H1 (cell line): ENCODE results near the gene DCHS1. TPM values are rescaled to one million over a fixed set of nuclear protein-coding genes. Genes with fewer than 3 reads are reported as not detected.

Source experiments
- CTCF ChIA-PET: fragments of 300-600 bp; sonication (Branson Sonifier 250); formaldehyde crosslinking; loops from one replicate; lab custom pipeline; 2021; ENCODE audit not compliant: partially characterized antibody; lab: Charles Lee
- POLR2A ChIA-PET: fragments of 300-600 bp; sonication (Branson Sonifier 250); formaldehyde crosslinking; loops from one replicate; lab custom pipeline; 2021; ENCODE audit warnings: inconsistent platforms; ENCODE audit not compliant: partially characterized antibody; lab: Charles Lee
- DNase-seq, 2 experiments: peaks; one replicate each; pipeline versions ENCODE4 v3.0.0 to v3.0.0-alpha.2; 2010 to 2022; ENCODE audit warnings: low spot score in 2 of 2, low read depth in 1 of 2, mixed read lengths in 1 of 2
- FAIRE-seq: peaks from 2 replicates; lab custom pipeline; 2011; peaks lifted over from hg19 to GRCh38; lab: Jason Lieb, UNC
- H2AFZ ChIP-seq: 2 replicates; pipeline ENCODE4 v1.8.1; 2012; ENCODE audit warnings: low read length, inconsistent platforms
- H2AK5ac ChIP-seq: 2 replicates; pipeline ENCODE4 v1.6.1; 2013; ENCODE audit warnings: low read depth, low read length
- H2BK120ac ChIP-seq: replicated peaks from 2 replicates; pipeline ENCODE3; 2013; ENCODE audit warnings: low read depth, low read length, inconsistent platforms
- H2BK12ac ChIP-seq: 2 replicates; pipeline ENCODE4 v1.6.1; 2013; ENCODE audit warnings: low read depth, low read length
- H2BK15ac ChIP-seq: 2 replicates; pipeline ENCODE4 v1.6.1; 2013; ENCODE audit warnings: low read length
- H2BK20ac ChIP-seq: 2 replicates; pipeline ENCODE4 v1.6.1; 2013; ENCODE audit warnings: low read length
- H2BK5ac ChIP-seq: 2 replicates; pipeline ENCODE4 v1.6.1; 2013; ENCODE audit warnings: low read depth, low read length
- H3K14ac ChIP-seq: 2 replicates; pipeline ENCODE4 v1.6.1; 2013; ENCODE audit warnings: inconsistent platforms; ENCODE audit not compliant: insufficient read length
- H3K18ac ChIP-seq: 2 replicates; pipeline ENCODE4 v1.6.1; 2013; ENCODE audit warnings: low read length; ENCODE audit errors: extremely low read depth
- H3K23ac ChIP-seq: 2 replicates; pipeline ENCODE4 v1.6.1; 2013; ENCODE audit warnings: inconsistent platforms; ENCODE audit not compliant: insufficient read length
- H3K23me2 ChIP-seq: 2 replicates; pipeline ENCODE4 v1.6.1; 2013; ENCODE audit warnings: low read depth, low read length
- H3K27ac ChIP-seq: 2 replicates; pipeline ENCODE4 v1.6.1; 2011; ENCODE audit warnings: low read depth, low read length, inconsistent platforms
- H3K27me3 ChIP-seq, 4 experiments: replicated peaks in 1 of 4; 1 replicate in 1 of 4; 2 replicates in 3 of 4; pipeline versions ENCODE4 v1.6.1 to v1.8.1; 2011 to 2013; ENCODE audit warnings: low read length in 3 of 4, mild to moderate bottlenecking in 3 of 4, inconsistent platforms in 2 of 4, mixed read lengths in 2 of 4, moderate library complexity in 1 of 4; ENCODE audit not compliant: control insufficient read depth in 3 of 4, insufficient read depth in 3 of 4; ENCODE audit errors: extremely low read depth in 1 of 4
- H3K36me3 ChIP-seq, 4 experiments: 2 replicates each; pipeline versions ENCODE4 v1.6.1 to v1.8.1; 2011 to 2013; ENCODE audit warnings: mild to moderate bottlenecking in 4 of 4, low read length in 3 of 4, moderate library complexity in 2 of 4, control low read depth in 1 of 4, inconsistent platforms in 1 of 4; ENCODE audit not compliant: insufficient read depth in 4 of 4, control insufficient read depth in 2 of 4
- H3K4ac ChIP-seq: replicated peaks from 2 replicates; pipeline ENCODE3; 2013; ENCODE audit warnings: low read length, low read depth, mixed read lengths, inconsistent platforms; ENCODE audit not compliant: insufficient read length
- H3K4me1 ChIP-seq, 4 experiments: replicated peaks in 1 of 4; 1 replicate in 1 of 4; 2 replicates in 3 of 4; pipeline versions ENCODE4 v1.6.1 to v1.8.1; 2011 to 2013; ENCODE audit warnings: low read length in 3 of 4, inconsistent platforms in 2 of 4, mixed read lengths in 1 of 4; ENCODE audit not compliant: insufficient read depth in 4 of 4, control insufficient read depth in 3 of 4
- H3K4me2 ChIP-seq, 2 experiments: 2 replicates each; pipeline versions ENCODE4 v1.6.1 to v1.8.1; 2011 to 2013; ENCODE audit warnings: low read depth in 2 of 2, low read length in 2 of 2, control low read depth in 1 of 2, inconsistent platforms in 1 of 2, mild to moderate bottlenecking in 1 of 2; ENCODE audit not compliant: insufficient read depth in 1 of 2
- H3K4me3 ChIP-seq, 4 experiments: fragments of 200-600, 300-600 bp in 1 of 4; sonication (generic), shearing (Covaris generic), sonication (Bioruptor Twin) in 1 of 4; 2 replicates each; pipeline versions ENCODE4 v1.5.1 to v1.8.1; 2011 to 2016; ENCODE audit warnings: low read length in 4 of 4, low read depth in 3 of 4, control low read depth in 2 of 4, inconsistent platforms in 2 of 4, mild to moderate bottlenecking in 2 of 4, mixed read lengths in 1 of 4, moderate library complexity in 1 of 4; ENCODE audit not compliant: insufficient read depth in 2 of 4; ENCODE audit errors: extremely low read depth in 1 of 4
- H3K56ac ChIP-seq: replicated peaks from 2 replicates; pipeline ENCODE3; 2013; ENCODE audit warnings: low read depth, mild to moderate bottlenecking, mixed read lengths, low read length, inconsistent platforms; ENCODE audit not compliant: insufficient read length
- H3K79me1 ChIP-seq: 2 replicates; pipeline ENCODE4 v1.6.1; 2013; ENCODE audit warnings: low read depth, low read length, control low read depth
- H3K79me2 ChIP-seq, 2 experiments: 2 replicates each; pipeline versions ENCODE4 v1.6.1 to v1.8.1; 2012 to 2013; ENCODE audit warnings: low read length in 2 of 2, mild to moderate bottlenecking in 2 of 2, inconsistent platforms in 1 of 2; ENCODE audit not compliant: insufficient read depth in 2 of 2, control insufficient read depth in 1 of 2
- H3K9ac ChIP-seq, 4 experiments: replicated peaks in 1 of 4; 1 replicate in 1 of 4; 2 replicates in 3 of 4; pipeline versions ENCODE4 v1.6.1 to v1.8.1; 2011 to 2013; ENCODE audit warnings: low read depth in 3 of 4, low read length in 3 of 4, control low read depth in 2 of 4, mild to moderate bottlenecking in 2 of 4, moderate library complexity in 2 of 4, inconsistent platforms in 1 of 4; ENCODE audit errors: extremely low read depth in 1 of 4
- H3K9me3 ChIP-seq, 2 experiments: 2 replicates each; pipeline versions ENCODE4 v1.6.1 to v1.8.1; 2012 to 2013; ENCODE audit warnings: mild to moderate bottlenecking in 2 of 2, moderate library complexity in 2 of 2, control low read depth in 1 of 2, inconsistent platforms in 1 of 2, low read depth in 1 of 2, low read length in 1 of 2, mixed read lengths in 1 of 2; ENCODE audit not compliant: insufficient read depth in 2 of 2
- H4K20me1 ChIP-seq, 2 experiments: replicated peaks in 1 of 2; 2 replicates each; pipeline versions ENCODE3 to v1.8.1; 2011 to 2013; ENCODE audit warnings: inconsistent platforms in 2 of 2, low read length in 2 of 2, mild to moderate bottlenecking in 1 of 2; ENCODE audit not compliant: insufficient read depth in 2 of 2, control insufficient read depth in 1 of 2
- H4K5ac ChIP-seq: 2 replicates; pipeline ENCODE4 v1.6.1; 2013; ENCODE audit warnings: low read length, low read depth, mixed read lengths, inconsistent platforms; ENCODE audit not compliant: insufficient read length
- H4K8ac ChIP-seq: 2 replicates; pipeline ENCODE4 v1.8.0; 2013; ENCODE audit warnings: mild to moderate bottlenecking, moderate library complexity, low read length, inconsistent platforms; ENCODE audit not compliant: insufficient read depth; ENCODE audit errors: extremely low read depth
- H4K91ac ChIP-seq: replicated peaks from 2 replicates; pipeline ENCODE3; 2013; ENCODE audit warnings: low read length, mixed read lengths, inconsistent platforms; ENCODE audit not compliant: insufficient read length
- BCL11A ChIP-seq, 2 experiments: IDR thresholded peaks; one replicate each; pipeline ENCODE4 v1.6.1; 2011; ENCODE audit warnings: low read depth in 2 of 2, low read length in 2 of 2, mild to moderate bottlenecking in 2 of 2
- CBX5 ChIP-seq: fragments of 300-800, 300-1000 bp; sonication (generic); IDR thresholded peaks from 2 replicates; pipeline ENCODE4 v1.7.1; 2016; ENCODE audit warnings: antibody characterized with exemption, low read length, low read depth
- FOSL1 ChIP-seq: IDR thresholded peaks from 2 replicates; pipeline ENCODE4 v1.6.1; 2011; ENCODE audit warnings: mild to moderate bottlenecking, low read depth, low read length, moderate library complexity; ENCODE audit not compliant: insufficient read depth
- NANOG ChIP-seq: IDR thresholded peaks from 2 replicates; pipeline ENCODE4 v1.6.1; 2011; ENCODE audit warnings: low read length, low read depth, mild to moderate bottlenecking, inconsistent platforms; ENCODE audit not compliant: insufficient read depth, poor library complexity, severe bottlenecking
- POLR2A ChIP-seq, 2 experiments: IDR thresholded peaks; 1 replicate in 1 of 2; 2 replicates in 1 of 2; pipeline ENCODE4 v1.6.1; 2011; ENCODE audit warnings: low read depth in 2 of 2, low read length in 2 of 2, mild to moderate bottlenecking in 2 of 2; ENCODE audit errors: control extremely low read depth in 1 of 2
- POLR2AphosphoS5 ChIP-seq: IDR thresholded peaks from 2 replicates; pipeline ENCODE4 v1.6.1; 2011; ENCODE audit warnings: low read depth, low read length
- RBBP5 ChIP-seq: IDR thresholded peaks from 2 replicates; pipeline ENCODE4 v1.7.1; 2012; ENCODE audit warnings: low read depth, mild to moderate bottlenecking, inconsistent platforms, low read length, moderate library complexity, borderline replicate concordance
- SAP30 ChIP-seq: fragments of 300-600 bp; sonication (generic); IDR thresholded peaks from 2 replicates; pipeline ENCODE4 v1.7.1; 2012; ENCODE audit warnings: low read length, moderate library complexity, mild to moderate bottlenecking, inconsistent platforms; ENCODE audit not compliant: insufficient read depth, insufficient replicate concordance
- SUZ12 ChIP-seq: fragments of 200-600 bp; sonication (generic); IDR thresholded peaks from 2 replicates; pipeline ENCODE4 v1.6.1; 2012; ENCODE audit warnings: mild to moderate bottlenecking, inconsistent platforms, low read length, moderate library complexity, mixed read lengths
- USF2 ChIP-seq: IDR thresholded peaks from 2 replicates; pipeline ENCODE4 v1.6.1; 2011; ENCODE audit warnings: low read length, improper control_type of control experiment
- YY1 ChIP-seq: IDR thresholded peaks from 2 replicates; pipeline ENCODE4 v1.6.1; 2011; ENCODE audit warnings: low read depth, mild to moderate bottlenecking, low read length
- WGBS, 2 experiments: shearing (Covaris generic) in 1 of 2; methylation state at CpG; one replicate each; pipeline versions ENCODE4 v1.1.6 to v1.1.7; 2013 to 2015; ENCODE audit warnings: low lambda C conversion rate in 2 of 2, mixed read lengths in 2 of 2, inconsistent platforms in 1 of 2, low coverage in 1 of 2, missing lambda C conversion rate in 1 of 2; ENCODE audit not compliant: insufficient replicate concordance in 2 of 2, insufficient coverage in 1 of 2, insufficient read length in 1 of 2; ENCODE audit errors: extremely low coverage in 1 of 2, missing lambda C conversion rate in 1 of 2; 5-methylcytosine and 5-hydroxymethylcytosine counted together
- polyA plus RNA-seq, 7 experiments: library from polyadenylated mRNA; depleted of rRNA in 3 of 7; stranded (reverse) in 5 of 7; unstranded in 2 of 7; fragments of >200 nt in 5 of 7; fragments of 200-250 nt in 2 of 7; gene quantifications; 1 replicate in 5 of 7; 2 replicates in 1 of 7; 4 replicates in 1 of 7; pipeline versions ENCODE4 v1.2.1 to v1.2.3, GENCODE V29; 2011 to 2013; ENCODE audit warnings: missing spikeins in 2 of 7, mixed read lengths in 2 of 7
- total RNA-seq: library from RNA; stranded (reverse); fragmentation: NEBNext Ultra II Directional; extraction: Animal tissue kit (Norgen Biotek cat#: 25700); gene quantifications from 2 replicates; pipeline ENCODE4 v1.2.1, GENCODE V29; 2021

The DCHS1 gene
- total and polyA plus RNA-seq, 2 of the 8 experiments (the other 6 are each of a cell fraction or from before 2014, with no cell fraction given), result 8.2 to 10.5 TPM

- Histone ChIP-seq H4K91ac (no peak overlapping the region), H2BK15ac (no peak overlapping the region), H2BK120ac (no peak overlapping the region), H3K4me2 (no peak overlapping the region), H3K36me3 (no peaks in the 10 kb centered on the region), H4K8ac (no peak overlapping the region), H3K9me3 (no peaks in the 10 kb centered on the region), H3K14ac (no peak overlapping the region), H2BK5ac (no peak overlapping the region), H3K9ac (no peak overlapping the region), H3K18ac (no peak overlapping the region), H3K4me3 (no peak overlapping the region), H2AK5ac (no peak overlapping the region), H3K56ac (no peak overlapping the region), H2BK20ac (no peak overlapping the region), H3K27ac (no peak overlapping the region), H3K27me3 (no peaks in the 10 kb centered on the region), H3K23ac (no peak overlapping the region), H3K4ac (no peak overlapping the region), H3K79me1 (no peaks in the 10 kb centered on the region), H4K20me1 (no peaks in the 10 kb centered on the region), H3K4me1 (peaks cover 0 to 2% (median 0%) of the 10 kb centered on the region in 4 experiments; a peak in 1 of 7 replicates), H2BK12ac (no peak overlapping the region), H3K79me2 (no peaks in the 10 kb centered on the region), H2AFZ (no peak overlapping the region), H4K5ac (no peak overlapping the region), H3K23me2 (no peaks in the 10 kb centered on the region; the same call in 1 of the 2 replicates)
- FAIRE-seq, result no peak
- DNase-seq, result peak in 1 of 2 experiments; percentile 10
- CTCF ChIA-PET, result interaction anchor here (0.7 to 1.7 kb wide), 5 partner anchors 21 to 136 kb away, joined by 3 to 4 read pairs (median 3); no protein-coding TSS in a partner anchor
- POLR2A ChIA-PET, result interaction anchor here (1.4 kb wide), 1 partner anchor 11 kb away, joined by 3 read pairs; no protein-coding TSS in a partner anchor
- WGBS, 2 experiments, result 90% methylated on average over 6 of the region's 6 CpGs; no CpG with 5 or more reads in 1 of the 2 experiments
- TF ChIP-seq USF2 (no peak), SAP30 (no peak), BCL11A (IDR thresholded peaks at IDR 0.05; ENCODE audit: low read depth in 2 of 2, low read length in 2 of 2) (no peak), POLR2AphosphoS5 (no peak), CBX5 (no peak), NANOG (no peak), YY1 (no peak), POLR2A (IDR thresholded peaks at IDR 0.05; ENCODE audit: control extremely low read depth in 1 of 2, low read depth in 2 of 2, low read length in 2 of 2) (no peak), RBBP5 (no peak), FOSL1 (no peak), SUZ12 (no peak)
Observed at GRCh38 chr11:6574816-6575715, 80.5 kb downstream of the DCHS1 start.
